Right renal cortex interstitium (tissue), 3 donors: ENCODE data around the gene CRADD. TPM values are rescaled to one million over a fixed set of nuclear protein-coding genes. Genes with fewer than 3 reads are reported as not detected.
"Not testable (repeated sequence)": the region's sequence is repeated elsewhere in the genome, so short reads cannot be mapped to it uniquely, and the experiment has no call there.

Experiments used
- DNase-seq, 3 donors: peaks; one replicate each; pipeline ENCODE4 v3.0.0-alpha.2; 2013; ENCODE audit warnings: low read depth in 3 of 3, low spot score in 2 of 3
- polyA plus RNA-seq, 3 donors: library from polyadenylated mRNA; unstranded; fragments of 120-200 nt; gene quantifications; one replicate each; pipeline ENCODE4 v1.2.1, GENCODE V29; 2013; ENCODE audit not compliant: insufficient read length in 3 of 3

CRADD gene
- polyA plus RNA-seq, 3 donors, result 11.6 to 14.8 (median 13.1) TPM

- no peak for DNase-seq
These were observed 180.8 kb downstream of the CRADD start for GRCh38 chr12:93857991-93858447.

DNA sequence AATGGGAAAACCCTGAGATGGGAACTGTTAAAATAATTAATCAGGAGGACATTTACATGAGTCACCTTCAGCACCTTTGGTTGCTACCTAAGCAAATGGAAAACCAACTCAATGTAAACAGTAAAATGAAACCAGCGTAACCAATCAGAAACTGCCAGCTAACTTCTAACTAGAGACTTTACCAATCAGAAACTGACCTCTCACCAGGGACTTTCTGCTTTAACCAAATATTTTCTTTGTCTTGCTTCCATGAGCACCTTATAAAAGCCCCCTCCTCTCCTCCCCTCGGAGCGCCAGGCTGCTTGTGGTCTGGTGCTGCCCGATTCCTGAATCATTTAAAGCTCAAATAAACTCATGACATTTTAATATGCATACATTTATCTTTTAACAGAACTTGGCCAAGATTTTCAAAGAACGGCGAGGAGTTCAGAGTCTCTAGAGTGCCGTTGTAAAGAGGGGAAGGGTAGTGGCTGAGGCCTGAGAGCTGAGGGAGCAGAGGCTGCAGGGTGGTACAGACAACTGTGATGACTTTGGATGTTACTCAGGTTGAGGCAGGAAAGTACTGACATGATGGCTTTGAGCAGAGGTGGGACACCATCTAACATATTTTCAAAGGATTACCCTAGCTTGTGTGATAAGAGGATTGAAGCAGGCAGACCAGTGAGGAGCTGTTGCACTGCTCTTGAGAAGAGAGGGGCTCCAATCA is 183.6 kb downstream of the CRADD start:
- DNase-seq, result no peak

DNA sequence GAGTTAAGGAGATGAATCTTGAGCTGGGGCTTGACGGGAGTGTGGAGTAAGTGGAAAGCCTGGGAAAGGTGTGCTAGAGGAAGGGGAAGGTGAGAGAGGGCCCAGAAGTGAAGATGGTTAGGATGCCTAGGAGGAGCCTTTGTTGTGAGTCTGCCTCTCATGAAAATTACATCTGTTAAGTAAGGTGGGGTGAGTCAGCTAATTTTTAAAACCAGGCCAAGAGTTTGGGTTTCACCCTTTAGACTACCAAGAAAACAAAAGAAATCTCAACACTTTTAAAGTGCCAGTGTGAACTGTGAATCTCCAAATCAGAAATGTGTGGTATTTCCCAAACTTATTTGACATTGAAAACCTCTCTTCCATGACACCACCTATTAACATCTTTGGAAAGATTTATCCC is 185.2 kb downstream of the CRADD start:
- DNase-seq, result no peak

- DNase-seq, result no peak
These were observed 188.6 kb downstream of the CRADD start for GRCh38 chr12:93865751-93866150.

DNA sequence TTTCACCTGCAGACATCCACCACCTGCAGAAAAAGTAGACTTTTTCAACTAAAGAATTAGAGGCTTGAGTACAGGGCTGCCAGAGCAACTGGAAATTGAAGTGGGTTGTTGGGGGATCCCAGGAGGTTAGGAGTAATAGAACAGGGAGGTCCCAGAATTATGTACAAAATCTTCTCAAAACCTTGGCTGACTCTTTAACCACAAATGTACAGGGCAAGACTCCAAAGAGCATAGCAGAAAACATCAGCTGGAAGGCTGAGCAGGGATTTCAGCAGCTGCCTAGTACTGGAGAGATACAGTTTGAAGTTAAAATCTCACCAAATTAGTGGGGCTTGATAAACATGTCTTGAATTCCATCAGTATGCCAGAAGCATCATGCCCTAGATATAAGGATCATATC is 191.6 kb downstream of the CRADD start:
- no peak for DNase-seq

GRCh38 chr12:93870020-93870795 is 193.0 kb downstream of the CRADD start:
- no peak for DNase-seq

- not testable (repeated sequence) for DNase-seq
These were observed 194.4 kb downstream of the CRADD start for GRCh38 chr12:93871566-93871965.

DNA sequence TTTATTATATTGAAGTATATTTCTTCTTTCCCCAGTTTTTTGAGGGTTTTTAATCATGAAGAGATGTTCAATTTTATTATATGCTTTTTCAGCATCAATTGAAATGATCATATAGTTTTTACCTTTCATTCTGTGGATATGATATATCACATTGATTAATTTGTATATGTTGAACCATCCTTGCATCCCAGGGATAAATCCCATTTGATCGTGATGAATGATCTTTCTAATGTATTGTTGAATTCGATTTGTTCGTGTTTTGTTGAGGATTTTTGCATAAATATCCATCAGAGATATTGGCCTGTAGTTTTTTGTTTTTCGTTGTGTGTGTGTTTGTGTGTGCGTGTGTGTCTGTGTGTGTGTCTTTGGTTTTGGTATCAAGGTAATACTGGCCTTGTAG is 196.4 kb downstream of the CRADD start:
- no peak for DNase-seq

DNA sequence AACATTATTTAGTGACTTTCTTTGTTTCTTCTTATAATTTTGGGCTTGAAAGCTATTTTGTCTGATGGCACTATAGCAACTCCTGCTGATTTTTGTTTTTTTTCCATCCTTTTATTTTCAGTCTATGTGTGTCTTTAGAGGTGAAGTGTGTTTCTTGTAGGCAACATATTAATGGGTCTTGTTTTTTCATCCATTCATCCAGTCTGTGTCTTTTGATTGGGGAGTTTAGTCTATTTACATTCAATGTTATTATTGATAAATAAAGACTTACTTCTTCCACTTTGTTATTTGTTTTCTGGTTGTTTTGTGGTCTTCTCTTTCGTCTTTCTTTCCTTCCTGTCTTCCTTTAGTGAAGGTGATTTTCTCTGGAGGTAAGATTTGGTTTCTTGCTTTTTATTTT is 198.0 kb downstream of the CRADD start:
- DNase-seq, result no peak

- no peak for DNase-seq
These were observed 199.2 kb downstream of the CRADD start for GRCh38 chr12:93876360-93876759.

GRCh38 chr12:93877446-93877845 is 200.3 kb downstream of the CRADD start:
- no peak for DNase-seq

DNA sequence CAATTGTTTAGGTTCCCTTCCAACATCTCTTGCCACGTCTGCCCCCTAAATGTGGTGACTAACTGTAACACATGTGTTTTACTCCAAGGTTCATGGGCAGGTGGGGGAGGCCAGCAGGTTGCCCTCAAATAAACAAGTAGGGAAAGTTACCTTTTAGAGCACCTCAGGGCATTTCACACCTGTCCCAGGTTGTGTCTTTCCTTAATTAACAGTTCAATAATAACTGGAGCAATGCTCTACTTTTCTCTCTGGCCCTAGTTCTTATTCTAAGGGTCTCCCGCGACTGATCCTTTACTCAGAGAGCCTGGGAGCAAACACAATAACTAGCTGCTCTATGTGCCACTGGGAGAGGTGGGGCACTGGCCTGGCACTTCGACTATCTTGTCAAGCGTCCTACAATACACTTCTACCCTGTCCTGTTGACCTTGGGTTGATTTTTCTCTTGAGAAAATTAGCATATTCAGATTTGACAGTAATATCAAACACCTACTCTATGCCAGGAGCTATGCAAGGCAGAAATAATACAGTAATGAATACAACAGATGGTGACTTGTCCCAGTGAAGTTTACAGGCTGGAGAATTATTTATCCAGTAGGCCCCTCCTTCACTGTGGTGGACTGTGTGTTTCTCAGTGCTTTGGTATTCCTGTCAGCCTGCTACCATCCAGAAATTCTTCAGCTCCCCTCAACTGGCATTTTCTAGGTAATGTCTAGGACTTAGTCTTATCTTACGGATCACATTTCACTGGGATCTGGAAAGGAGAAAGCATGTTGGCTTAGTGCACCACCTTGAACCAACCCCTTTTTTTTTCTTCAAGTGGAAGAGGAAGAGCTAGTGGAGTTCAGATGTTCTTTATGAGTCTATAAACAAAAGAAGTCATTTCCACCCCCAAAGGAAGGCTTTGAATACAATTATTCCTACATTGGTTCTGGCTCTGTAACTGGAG is 202.6 kb downstream of the CRADD start:
- no peak for DNase-seq

- no peak for DNase-seq
These were observed 203.8 kb downstream of the CRADD start for GRCh38 chr12:93880853-93881522.

GRCh38 chr12:93882763-93883162 is 205.6 kb downstream of the CRADD start:
- DNase-seq, result no peak

- DNase-seq, result no peak
These were observed 206.4 kb downstream of the CRADD start for GRCh38 chr12:93883436-93884154.

GRCh38 chr12:93884794-93885460 is 207.8 kb downstream of the CRADD start:
- DNase-seq, result no peak

DNA sequence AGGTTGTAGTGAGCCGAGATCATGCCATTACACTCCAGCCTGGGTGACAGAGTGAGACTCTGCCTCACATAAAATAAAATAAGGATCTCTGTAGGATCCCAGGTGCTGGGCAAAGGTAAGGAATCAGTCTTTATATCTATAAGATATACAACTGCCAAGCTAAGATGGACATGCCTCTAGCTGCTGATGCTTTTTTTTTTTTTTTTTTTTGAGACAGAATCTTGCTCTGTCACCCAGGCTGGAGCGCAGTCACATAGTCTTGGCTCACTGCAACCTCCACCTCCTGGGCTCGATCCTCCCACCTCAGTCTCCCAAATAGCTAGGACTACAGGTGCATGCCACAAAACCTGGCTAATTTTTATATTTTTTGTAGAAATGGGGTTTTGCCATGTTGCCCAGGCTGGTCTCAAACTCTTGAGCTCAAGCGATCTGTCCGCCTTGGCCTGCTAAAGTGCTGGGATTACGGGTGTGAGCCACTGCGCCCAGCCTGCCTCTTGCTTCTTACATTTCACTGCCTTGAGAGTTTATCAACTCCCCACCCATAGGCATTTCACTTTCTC is 208.9 kb downstream of the CRADD start:
- DNase-seq, result not testable (repeated sequence)

DNA sequence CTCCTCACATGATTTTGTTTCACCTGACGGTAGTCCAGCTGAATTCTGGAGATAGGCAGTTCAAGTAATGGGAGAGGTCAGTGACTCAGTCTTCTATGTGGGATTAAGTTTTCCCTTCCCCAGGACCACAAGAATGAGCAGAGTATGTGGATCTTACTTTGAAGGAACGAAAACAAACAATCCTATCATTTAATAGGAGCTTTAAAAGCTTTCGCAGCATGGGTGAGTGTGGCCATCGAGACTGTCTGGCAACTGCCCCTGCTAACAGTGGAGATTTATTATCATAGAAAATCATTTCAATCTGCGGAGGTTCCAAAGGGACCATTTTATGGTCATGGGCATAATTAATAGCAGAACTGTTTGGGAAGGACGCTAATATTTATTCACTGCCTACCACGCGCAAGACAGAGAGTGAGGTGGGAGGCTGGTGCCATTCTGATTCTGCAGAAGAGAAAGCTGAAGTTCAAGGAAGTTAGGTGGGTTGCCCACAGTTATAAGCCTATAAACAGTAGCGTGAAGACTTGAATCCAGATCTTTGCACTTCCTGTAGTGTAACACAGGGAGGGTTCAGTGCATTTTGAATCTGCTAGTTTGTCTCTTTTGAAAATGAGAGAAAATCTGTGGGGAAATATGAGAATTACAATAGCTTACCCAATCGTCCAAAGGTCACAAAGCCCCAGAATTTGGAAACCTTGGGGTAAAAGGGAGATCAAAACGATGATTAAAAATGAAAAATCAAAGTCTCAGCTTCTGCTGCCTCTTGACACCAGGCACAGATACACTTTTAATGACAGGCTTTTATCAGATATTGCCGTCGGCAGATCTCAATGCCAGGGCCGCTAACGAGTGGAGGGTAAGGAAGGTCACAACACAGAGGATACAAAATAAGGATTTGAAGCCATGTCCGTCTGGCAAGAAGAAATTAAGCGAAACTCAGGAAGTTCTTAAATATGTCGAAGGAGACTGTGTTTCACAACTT is 209.6 kb downstream of the CRADD start:
- no peak for DNase-seq
